GM18873 (cell line): ENCODE data around the gene BBS1.
A peak's percentile ranks its signal among the peaks of the same experiment; 100 is the strongest.
"Not testable (repeated sequence)": the region's sequence is repeated elsewhere in the genome, so short reads cannot be mapped to it uniquely, and the experiment has no call there.

Experiments
- ATAC-seq: cut with Tn5 transposase; IDR thresholded peaks from one replicate; pipeline ENCODE4 v1.9.1; 2021; ENCODE audit warnings: mild to moderate bottlenecking, moderate library complexity, moderate number of reproducible peaks; ENCODE audit not compliant: unreplicated experiment, low FRiP score

Gene BBS1

GRCh38 chr11:66510990-66511339 is 530 bp downstream of the BBS1 start:
- no peak for ATAC-seq

GRCh38 chr11:66523611-66524010 is 13.2 kb downstream of the BBS1 start:
- ATAC-seq, result no peak

GRCh38 chr11:66524304-66525040 is 14.0 kb downstream of the BBS1 start:
- ATAC-seq, result no peak

GRCh38 chr11:66529069-66529468 is 18.6 kb downstream of the BBS1 start:
- no peak for ATAC-seq

GRCh38 chr11:66529655-66530054 is 19.2 kb downstream of the BBS1 start:
- ATAC-seq, result no peak

- ATAC-seq, result no peak
Observed at GRCh38 chr11:66530927-66531709, 20.7 kb downstream of the BBS1 start.

- no peak for ATAC-seq
Observed at GRCh38 chr11:66531841-66532240, 21.4 kb downstream of the BBS1 start.

- no peak for ATAC-seq
Observed at GRCh38 chr11:66532784-66533183, 22.3 kb downstream of the BBS1 start.

- no peak for ATAC-seq
Observed at GRCh38 chr11:66539170-66539869, 28.9 kb downstream of the BBS1 start.

GRCh38 chr11:66539870-66540213 is 29.4 kb downstream of the BBS1 start:
- ATAC-seq, result no peak

- ATAC-seq, result not testable (repeated sequence)
Observed at GRCh38 chr11:66540598-66540997, 30.2 kb downstream of the BBS1 start.

GRCh38 chr11:66541892-66542291 is 31.5 kb downstream of the BBS1 start:
- ATAC-seq, result no peak

- no peak for ATAC-seq
Observed at GRCh38 chr11:66542362-66542761, 31.9 kb downstream of the BBS1 start.

GRCh38 chr11:66543263-66544107 is 33.0 kb downstream of the BBS1 start:
- no peak for ATAC-seq

- ATAC-seq, result not testable (repeated sequence)
Observed at GRCh38 chr11:66544952-66545351, 34.5 kb downstream of the BBS1 start.

- peak; percentile 70 for ATAC-seq
Observed at GRCh38 chr11:66545701-66546367, 35.4 kb downstream of the BBS1 start, which contains the start of gene ZDHHC24. ZDHHC24 (minus strand) TSS chr11:66546048; CDS start chr11:66546003, 45 bp downstream.

- ATAC-seq, result no peak
Observed at GRCh38 chr11:66546368-66546965, 36.0 kb downstream of the BBS1 start, which contains the start of gene ACTN3. ACTN3 (plus strand) TSS chr11:66546903; CDS start chr11:66546938, 35 bp downstream.

- no peak for ATAC-seq
Observed at GRCh38 chr11:66546966-66547661, 36.7 kb downstream of the BBS1 start.

- no peak for ATAC-seq
Observed at GRCh38 chr11:66547662-66548009, 37.2 kb downstream of the BBS1 start.
